ENCODE results near the gene TESK1.
"Not testable (repeated sequence)": the region's sequence is repeated elsewhere in the genome, so short reads cannot be mapped to it uniquely, and the experiment has no call there.

- not testable (repeated sequence) for TF ChIP-seq POLR2A, CTCF (IDR thresholded peaks at IDR 0.05)
These were observed 33.7 kb downstream of the TESK1 start for GRCh38 chr9:35638751-35639150.
